K562 (cell line): ENCODE measurements around the gene ACSM6. TPM values are rescaled to one million over a fixed set of nuclear protein-coding genes. Genes with fewer than 3 reads are reported as not detected.

Experiments used
- ATAC-seq: fragments of 200-7000 bp; cut with Tn5 transposase; 3 replicates; pipeline ENCODE4 v1.9.1; 2020; ENCODE audit warnings: moderate library complexity
- BruUV-seq: library from RNA; stranded (reverse); fragments of 400-500 nt; replicated peaks from 2 replicates; lab custom pipeline; 2021; lab: Mats Ljungman, UMichigan
- CTCF ChIA-PET: fragments of 300-600 bp; formaldehyde crosslinking; extraction: SDS; loops from one replicate; lab custom pipeline; 2021; ENCODE audit warnings: low intra/inter-chr PET ratio; lab: Yijun Ruan, JAX
- POLR2A ChIA-PET: fragments of 300-600, 350-650 bp; sonication (Branson Sonifier 250); formaldehyde crosslinking; extraction: SDS; loops from one replicate; lab custom pipeline; 2021; ENCODE audit warnings: antibody characterized with exemption, inconsistent platforms; lab: Yijun Ruan, JAX
- DNase-seq, 4 experiments: peaks; one replicate each; pipeline versions ENCODE4 v3.0.0 to v3.0.0-alpha.2; 2011 to 2018; ENCODE audit warnings: low spot score in 3 of 4, mixed read lengths in 3 of 4; ENCODE audit errors: extremely low read depth in 1 of 4
- FAIRE-seq: peaks from 2 replicates; lab custom pipeline; 2011; peaks lifted over from hg19 to GRCh38; lab: Jason Lieb, UNC
- H2AFZ ChIP-seq: 2 replicates; pipeline ENCODE4 v1.6.0; 2011; ENCODE audit warnings: low read depth, low read length, control low read depth, inconsistent platforms
- H3K27ac ChIP-seq: fragments of 200-600 bp; 3 replicates; pipeline ENCODE4 v1.8.0; 2011; ENCODE audit warnings: low read depth, mild to moderate bottlenecking, control low read depth, inconsistent platforms, low read length, moderate library complexity, mixed read lengths; ENCODE audit errors: extremely low read depth
- H3K27me3 ChIP-seq, 2 experiments: fragments of 300-600 bp in 1 of 2; 2 replicates in 1 of 2; 3 replicates in 1 of 2; pipeline versions ENCODE4 v1.6.0 to v1.8.0; 2011; ENCODE audit warnings: inconsistent platforms in 2 of 2, low read length in 2 of 2, mild to moderate bottlenecking in 1 of 2, mixed read lengths in 1 of 2, moderate library complexity in 1 of 2; ENCODE audit not compliant: control insufficient read depth in 2 of 2, insufficient read depth in 2 of 2
- H3K36me3 ChIP-seq: fragments of 300-600 bp; 3 replicates; pipeline ENCODE4 v1.8.0; 2011; ENCODE audit warnings: mild to moderate bottlenecking, low read length, inconsistent platforms; ENCODE audit not compliant: control insufficient read depth, insufficient read depth
- H3K4me1 ChIP-seq, 2 experiments: fragments of 200-600 bp in 1 of 2; replicated peaks in 1 of 2; 2 replicates in 1 of 2; 3 replicates in 1 of 2; pipeline versions ENCODE4 v1.5.1 to v1.8.0; 2011; ENCODE audit warnings: inconsistent platforms in 2 of 2, low read length in 2 of 2, mild to moderate bottlenecking in 1 of 2, mixed read lengths in 1 of 2, moderate library complexity in 1 of 2; ENCODE audit not compliant: control insufficient read depth in 2 of 2, insufficient read depth in 2 of 2
- H3K4me2 ChIP-seq: 2 replicates; pipeline ENCODE4 v1.6.1; 2011; ENCODE audit warnings: low read length, control low read depth, inconsistent platforms, mixed read lengths; ENCODE audit not compliant: insufficient read depth
- H3K4me3 ChIP-seq: fragments of 200-600 bp; sonication (generic), shearing (Covaris generic); 2 replicates; pipeline ENCODE4 v1.5.1; 2016; ENCODE audit warnings: control low read depth, inconsistent platforms
- H3K79me2 ChIP-seq: fragments of 200-600 bp; 3 replicates; pipeline ENCODE4 v1.8.0; 2011; ENCODE audit warnings: low read length, inconsistent platforms; ENCODE audit not compliant: control insufficient read depth, insufficient read depth
- H3K9ac ChIP-seq, 2 experiments: 2 replicates each; pipeline versions ENCODE4 v1.6.0 to v1.6.1; 2011; ENCODE audit warnings: low read depth in 2 of 2, low read length in 2 of 2, control low read depth in 1 of 2, inconsistent platforms in 1 of 2, mild to moderate bottlenecking in 1 of 2, mixed read lengths in 1 of 2; ENCODE audit not compliant: insufficient read depth in 1 of 2
- H3K9me1 ChIP-seq: one replicate; pipeline ENCODE4 v1.6.0; 2011; ENCODE audit warnings: inconsistent platforms, mild to moderate bottlenecking, low read length, moderate library complexity; ENCODE audit not compliant: control insufficient read depth, insufficient read depth
- H3K9me3 ChIP-seq: replicated peaks from 2 replicates; pipeline ENCODE4 v1.5.1; 2011; ENCODE audit warnings: low read depth, low read length, inconsistent platforms; ENCODE audit not compliant: control insufficient read depth, insufficient read depth
- H4K20me1 ChIP-seq: replicated peaks from 2 replicates; pipeline ENCODE4 v1.6.1; 2011; ENCODE audit warnings: low read length, inconsistent platforms, mixed read lengths; ENCODE audit not compliant: control insufficient read depth, insufficient read depth
- DEAF1 ChIP-seq: fragments of 450-650 bp; formaldehyde crosslinking; IDR thresholded peaks from 2 replicates; pipeline ENCODE4 v1.4.0; 2020; ENCODE audit warnings: mild to moderate bottlenecking, moderate library complexity
- NELFE ChIP-seq: IDR thresholded peaks from 2 replicates; pipeline ENCODE4 v1.6.1; 2011; ENCODE audit warnings: mild to moderate bottlenecking; ENCODE audit not compliant: insufficient read depth, insufficient read length
- STAT5B ChIP-seq: fragments of 250-450 bp; sonication (Bioruptor Pico); IDR thresholded peaks from 2 replicates; pipeline ENCODE4 v1.8.0; 2021; ENCODE audit warnings: mild to moderate bottlenecking, inconsistent platforms
- ZNF324 ChIP-seq: fragments of 250-450 bp; sonication (Bioruptor Pico); IDR thresholded peaks from 2 replicates; pipeline ENCODE4 v1.4.0; 2020; ENCODE audit warnings: mild to moderate bottlenecking
- WGBS: fragments of 100-300 bp; shearing (Covaris generic); methylation state at CpG from one replicate; pipeline ENCODE4 v1.1.6; 2016; ENCODE audit warnings: low coverage, mixed read lengths; ENCODE audit not compliant: insufficient coverage; ENCODE audit errors: missing lambda C conversion rate; 5-methylcytosine and 5-hydroxymethylcytosine counted together
- in situ Hi-C: fragments of 300-500 bp; cut with MboI; formaldehyde crosslinking; loops from 4 replicates; pipeline ENCODE4 v1.15.0; 2018; ENCODE audit warnings: inconsistent platforms, mixed read lengths
- intact Hi-C: fragments of 100-400 bp; cut with micrococcal nuclease; formaldehyde crosslinking; loops from 2 replicates; pipeline ENCODE4 v1.14.2; 2022
- polyA plus RNA-seq, 8 experiments: library from polyadenylated mRNA; depleted of rRNA in 4 of 8; stranded (reverse) in 5 of 8; unstranded in 3 of 8; fragments of >200 nt; fragmentation: Nextera tagmentation in 2 of 8; fragmentation: Illumina TruSeq in 1 of 8; extraction: Ambion mirVana in 2 of 8; extraction: Trizol in 1 of 8; gene quantifications; 2 replicates each; pipeline versions ENCODE4 v1.2.1 to v1.2.3, GENCODE V29; 2011 to 2014; ENCODE audit warnings: inconsistent platforms in 1 of 8, missing spikeins in 1 of 8
- total RNA-seq, 7 experiments: library from RNA; depleted of rRNA in 6 of 7; stranded (reverse); fragments of >200 nt in 6 of 7; fragmentation: Illumina TruSeq in 2 of 7; extraction: Trizol in 2 of 7; gene quantifications; 2 replicates each; pipeline versions ENCODE4 v1.2.1 to v1.2.3, GENCODE V29; 2011 to 2021; ENCODE audit warnings: low replicate concordance in 1 of 7

ACSM6 gene
- total and polyA plus RNA-seq, 9 of the 15 experiments (the other 6 are each of a cell fraction or from before 2014, with no cell fraction given): not detected

DNA sequence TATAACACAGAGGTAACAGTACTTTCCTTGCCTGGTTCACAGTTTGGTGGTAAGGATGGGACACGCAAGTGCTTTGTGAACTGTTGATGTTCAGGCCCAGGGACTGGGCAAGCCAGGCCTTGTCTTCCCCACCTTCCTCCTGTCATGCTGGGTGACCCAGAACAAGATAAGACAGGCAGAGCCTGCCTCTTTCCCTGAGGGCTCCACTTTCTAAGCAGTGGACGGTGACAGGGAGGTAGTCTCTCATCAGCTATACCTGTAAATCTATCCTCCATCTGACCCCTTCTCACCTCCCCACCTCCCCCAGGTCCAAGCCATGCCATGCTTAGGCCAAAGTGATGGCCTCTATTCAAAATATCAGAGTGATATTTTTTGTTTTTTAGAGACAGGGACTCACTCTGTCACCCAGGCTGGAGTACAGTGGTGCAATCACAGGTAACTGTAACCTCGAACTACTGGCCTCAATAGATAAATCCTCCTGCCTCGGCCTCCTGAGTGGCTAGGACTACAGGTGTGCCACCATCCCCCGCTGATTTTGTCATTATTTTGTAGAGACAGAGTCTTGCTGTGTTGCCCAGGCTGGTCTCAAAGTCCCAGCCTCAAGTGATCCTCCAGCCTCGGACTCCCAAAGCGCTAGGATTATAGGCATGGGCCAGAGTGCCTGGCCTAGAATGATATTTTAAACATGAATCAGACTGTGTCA is 54.0 kb downstream of the ACSM6 start:
- CTCF ChIA-PET: interaction anchor here (0.6 to 4.6 kb wide), 2 partner anchors 43 to 115 kb away, joined by 3 to 56 read pairs; partner anchors contain the start of gene PDLIM1
- POLR2A ChIA-PET: interaction anchor here (0.6 to 1.7 kb wide), 3 partner anchors 32 to 447 kb away, joined by 4 read pairs; no protein-coding TSS in a partner anchor
- H3K79me2 ChIP-seq: peaks cover 12% of the 10 kb centered on the region; the same call in 2 of the 3 replicates
- no TSS peak for BruUV-seq
- peaks cover 61% of the 10 kb centered on the region for H3K36me3 ChIP-seq
- TF ChIP-seq STAT5B (CRISPR knock-in tag): no peak
- TF ChIP-seq ZNF324 (CRISPR knock-in tag): no peak
- TF ChIP-seq NELFE: no peak
- TF ChIP-seq DEAF1: no peak
- no peak for FAIRE-seq
- peaks cover 0 to 3% of the 10 kb centered on the region in 2 experiments; a peak in 1 of 5 replicates for H3K4me1 ChIP-seq
- H3K4me3 ChIP-seq: no peak overlapping the region
- no peak for DNase-seq
- WGBS: 64% methylated on average over 7 of the region's 7 CpGs
- H3K27me3 ChIP-seq: no peaks in the 10 kb centered on the region
- H3K4me2 ChIP-seq: no peak overlapping the region
- ATAC-seq: peak; percentile 50; the same call in 2 of the 3 replicates
- no peaks in the 10 kb centered on the region for H3K9me3 ChIP-seq
- in situ Hi-C loops (loop anchor here (10.0 kb wide), 1 partner anchor 367 kb away; no protein-coding TSS in a partner anchor), intact Hi-C loops (loop anchor here (5.0 kb wide), 1 partner anchor 39 kb away; no protein-coding TSS in a partner anchor)
- peak overlapping the region in 1 of 2 experiments; percentile 31; a peak in 1 of 4 replicates for H3K9ac ChIP-seq
- H3K9me1 ChIP-seq: peaks cover 3% of the 10 kb centered on the region
- H4K20me1 ChIP-seq: no peaks in the 10 kb centered on the region; the same call in 1 of the 2 replicates
- no peak overlapping the region for H2AFZ ChIP-seq
- no peak overlapping the region for H3K27ac ChIP-seq
